ENCODE data around the gene SZRD1. TPM values are rescaled to one million over a fixed set of nuclear protein-coding genes. Genes with fewer than 3 reads are reported as not detected.

The SZRD1 gene
- total and polyA plus RNA-seq, 9 of the 15 experiments (the other 6 are each of a cell fraction or from before 2014, with no cell fraction given): 3.9 to 149 (median 82.5) TPM

GRCh38 chr1:16366722-16367257 lies at the start of gene SZRD1 (continued):
- no peak for TF ChIP-seq NFYB (IDR thresholded peaks at IDR 0.05; ENCODE audit: extremely low read depth, insufficient read length)
- TF ChIP-seq, protein P1, sequence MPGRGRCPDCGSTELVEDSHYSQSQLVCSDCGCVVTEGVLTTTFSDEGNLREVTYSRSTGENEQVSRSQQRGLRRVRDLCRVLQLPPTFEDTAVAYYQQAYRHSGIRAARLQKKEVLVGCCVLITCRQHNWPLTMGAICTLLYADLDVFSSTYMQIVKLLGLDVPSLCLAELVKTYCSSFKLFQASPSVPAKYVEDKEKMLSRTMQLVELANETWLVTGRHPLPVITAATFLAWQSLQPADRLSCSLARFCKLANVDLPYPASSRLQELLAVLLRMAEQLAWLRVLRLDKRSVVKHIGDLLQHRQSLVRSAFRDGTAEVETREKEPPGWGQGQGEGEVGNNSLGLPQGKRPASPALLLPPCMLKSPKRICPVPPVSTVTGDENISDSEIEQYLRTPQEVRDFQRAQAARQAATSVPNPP (IDR thresholded peaks at IDR 0.05; ENCODE audit: borderline replicate concordance, insufficient read depth, insufficient read length): no peak
- TF ChIP-seq SLC30A9 (CRISPR knock-in tag; IDR thresholded peaks at IDR 0.05): no peak
- no peak for TF ChIP-seq PPARD (CRISPR knock-in tag; IDR thresholded peaks at IDR 0.05)
- TF ChIP-seq MYBL2 (IDR thresholded peaks at IDR 0.05; ENCODE audit: low read depth): peak; percentile 76; the same call in 1 of the 2 replicates
- TF ChIP-seq MYBL2 (CRISPR knock-in tag; IDR thresholded peaks at IDR 0.05; ENCODE audit: borderline replicate concordance): no peak
- TF ChIP-seq ZNF184 (CRISPR knock-in tag; IDR thresholded peaks at IDR 0.05): no peak
- no peak for TF ChIP-seq TCF7L2 (IDR thresholded peaks at IDR 0.05; ENCODE audit: low read depth, low read length)
- TF ChIP-seq ZNF445 (CRISPR knock-in tag; IDR thresholded peaks at IDR 0.05; ENCODE audit: low read depth): no peak
- TF ChIP-seq NCOA4 (IDR thresholded peaks at IDR 0.05; ENCODE audit: partially characterized antibody): no peak
- TF ChIP-seq ZBTB8A (IDR thresholded peaks at IDR 0.05; ENCODE audit: partially characterized antibody): no peak
- TF ChIP-seq, protein P2, sequence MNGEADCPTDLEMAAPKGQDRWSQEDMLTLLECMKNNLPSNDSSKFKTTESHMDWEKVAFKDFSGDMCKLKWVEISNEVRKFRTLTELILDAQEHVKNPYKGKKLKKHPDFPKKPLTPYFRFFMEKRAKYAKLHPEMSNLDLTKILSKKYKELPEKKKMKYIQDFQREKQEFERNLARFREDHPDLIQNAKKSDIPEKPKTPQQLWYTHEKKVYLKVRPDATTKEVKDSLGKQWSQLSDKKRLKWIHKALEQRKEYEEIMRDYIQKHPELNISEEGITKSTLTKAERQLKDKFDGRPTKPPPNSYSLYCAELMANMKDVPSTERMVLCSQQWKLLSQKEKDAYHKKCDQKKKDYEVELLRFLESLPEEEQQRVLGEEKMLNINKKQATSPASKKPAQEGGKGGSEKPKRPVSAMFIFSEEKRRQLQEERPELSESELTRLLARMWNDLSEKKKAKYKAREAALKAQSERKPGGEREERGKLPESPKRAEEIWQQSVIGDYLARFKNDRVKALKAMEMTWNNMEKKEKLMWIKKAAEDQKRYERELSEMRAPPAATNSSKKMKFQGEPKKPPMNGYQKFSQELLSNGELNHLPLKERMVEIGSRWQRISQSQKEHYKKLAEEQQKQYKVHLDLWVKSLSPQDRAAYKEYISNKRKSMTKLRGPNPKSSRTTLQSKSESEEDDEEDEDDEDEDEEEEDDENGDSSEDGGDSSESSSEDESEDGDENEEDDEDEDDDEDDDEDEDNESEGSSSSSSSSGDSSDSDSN (IDR thresholded peaks at IDR 0.05; ENCODE audit: borderline replicate concordance in 1 of 2, low read depth in 2 of 2, low read length in 2 of 2): peak; percentile 27 to 72; a peak in 1 of 4 replicates
- no peak for TF ChIP-seq RFX5 (IDR thresholded peaks at IDR 0.05; ENCODE audit: low read depth, low read length)
- no peak for TF ChIP-seq NCOR1 (IDR thresholded peaks at IDR 0.05)
- no peak for TF ChIP-seq ZNF133 (CRISPR knock-in tag; IDR thresholded peaks at IDR 0.05)
- no peak for TF ChIP-seq TEAD2 (tag; IDR thresholded peaks at IDR 0.05)
- no peak for TF ChIP-seq SAFB (IDR thresholded peaks at IDR 0.05; ENCODE audit: borderline replicate concordance, low read depth, low read length)
- no peak for TF ChIP-seq ZNF57 (CRISPR knock-in tag; IDR thresholded peaks at IDR 0.05)
- no peak for TF ChIP-seq ZNF212 (CRISPR knock-in tag; IDR thresholded peaks at IDR 0.05)
- TF ChIP-seq GABPB1 (CRISPR knock-in tag; IDR thresholded peaks at IDR 0.05): peak; percentile 92
- TF ChIP-seq JUNB (CRISPR knock-in tag; conservative IDR thresholded peaks at IDR 0.05): no peak
- TF ChIP-seq NR1H2 (CRISPR knock-in tag; IDR thresholded peaks at IDR 0.05): no peak
- no peak for TF ChIP-seq BMI1 (IDR thresholded peaks at IDR 0.05; ENCODE audit: low read length)
- TF ChIP-seq ETV1 (tag; conservative IDR thresholded peaks at IDR 0.05; ENCODE audit: low read depth): peak; percentile 97
- TF ChIP-seq SNAPC5 (CRISPR knock-in tag; IDR thresholded peaks at IDR 0.05): no peak
- no peak for TF ChIP-seq ZNF436 (CRISPR knock-in tag; IDR thresholded peaks at IDR 0.05)
- TF ChIP-seq MEIS2 (IDR thresholded peaks at IDR 0.05; ENCODE audit: partially characterized antibody): peak; percentile 79
